Upper lobe of left lung (tissue), 6 donors: ENCODE data around the gene CCT7. TPM values are rescaled to one million over a fixed set of nuclear protein-coding genes. Genes with fewer than 3 reads are reported as not detected.
A peak's percentile ranks its signal among the peaks of the same experiment; 100 is the strongest.
"Not testable (repeated sequence)": the region's sequence is repeated elsewhere in the genome, so short reads cannot be mapped to it uniquely, and the experiment has no call there.

Source experiments
- ATAC-seq, 2 donors: fragments of 200-7000 bp; cut with Tn5 transposase; one replicate each; pipeline ENCODE4 v1.9.1; 2022; ENCODE audit warnings: mild to moderate bottlenecking in 2 of 2, moderate library complexity in 2 of 2; ENCODE audit not compliant: low FRiP score in 2 of 2
- DNase-seq, 2 donors: peaks; one replicate each; pipeline ENCODE4 v3.0.0-alpha.2; 2019 to 2020
- H3K27ac ChIP-seq, 4 donors: fragments of 200-600 bp; sonication (generic); one replicate each; pipeline ENCODE4 v1.5.1; 2016 to 2019
- H3K27me3 ChIP-seq, 4 donors: fragments of 200-600 bp; sonication (generic); one replicate each; pipeline ENCODE4 v1.5.1; 2017 to 2019
- H3K36me3 ChIP-seq, 4 donors: fragments of 200-600 bp; sonication (generic); one replicate each; pipeline ENCODE4 v1.5.1; 2016 to 2019
- H3K4me1 ChIP-seq, 4 donors: fragments of 200-600 bp; sonication (generic); one replicate each; pipeline ENCODE4 v1.5.1; 2018 to 2019
- H3K4me3 ChIP-seq, 4 donors: fragments of 200-600 bp; sonication (generic); one replicate each; pipeline ENCODE4 v1.5.1; 2017 to 2019; ENCODE audit warnings: mild to moderate bottlenecking in 2 of 4, moderate library complexity in 1 of 4
- H3K9me3 ChIP-seq, 4 donors: fragments of 200-600 bp; sonication (generic); one replicate each; pipeline ENCODE4 v1.5.1; 2018 to 2019
- EP300 ChIP-seq, 4 donors: sonication (generic); formaldehyde crosslinking; IDR thresholded peaks; one replicate each; pipeline ENCODE4 v1.5.1; 2017; ENCODE audit warnings: antibody characterized with exemption in 4 of 4, control low read depth in 2 of 4
- POLR2A ChIP-seq, 4 donors: fragments of 450-650 bp; IDR thresholded peaks; one replicate each; pipeline ENCODE4 v1.5.1; 2016 to 2017; ENCODE audit warnings: antibody characterized with exemption in 4 of 4, mild to moderate bottlenecking in 2 of 4
- POLR2AphosphoS5 ChIP-seq, 2 donors: sonication (generic); formaldehyde crosslinking; IDR thresholded peaks; one replicate each; pipeline ENCODE4 v1.5.1; 2017; ENCODE audit warnings: antibody characterized with exemption in 2 of 2
- WGBS, 2 donors: methylation state at CpG; one replicate each; pipeline ENCODE4 v1.1.5; 2017 to 2018; 5-methylcytosine and 5-hydroxymethylcytosine counted together
- total RNA-seq, 6 donors: library from RNA; depleted of rRNA in 4 of 6; stranded (reverse); fragments of >200 nt in 4 of 6; gene quantifications; one replicate each; pipeline versions ENCODE4 v1.1.0 to v1.2.1, GENCODE V29; 2016 to 2021
- TF ChIP-seq, protein P1 (sequence below), 6 experiments: fragments of 450-650 bp in 4 of 6; fragments of 200-600 bp in 2 of 6; sonication (generic) in 2 of 6; IDR thresholded peaks; one replicate each; pipeline ENCODE4 v1.5.1; 2016 to 2019; ENCODE audit warnings: antibody characterized with exemption in 6 of 6
- donor health status: DM: no; HTN: no; CAD: no; lungs with moderate emphysema.
- donor health status: DM: no; HTN: yes; CAD: no; lungs with severe emphysema.

The CCT7 gene
- total RNA-seq, 6 donors from 2014 or later, result 70.2 to 183 (median 129) TPM

DNA sequence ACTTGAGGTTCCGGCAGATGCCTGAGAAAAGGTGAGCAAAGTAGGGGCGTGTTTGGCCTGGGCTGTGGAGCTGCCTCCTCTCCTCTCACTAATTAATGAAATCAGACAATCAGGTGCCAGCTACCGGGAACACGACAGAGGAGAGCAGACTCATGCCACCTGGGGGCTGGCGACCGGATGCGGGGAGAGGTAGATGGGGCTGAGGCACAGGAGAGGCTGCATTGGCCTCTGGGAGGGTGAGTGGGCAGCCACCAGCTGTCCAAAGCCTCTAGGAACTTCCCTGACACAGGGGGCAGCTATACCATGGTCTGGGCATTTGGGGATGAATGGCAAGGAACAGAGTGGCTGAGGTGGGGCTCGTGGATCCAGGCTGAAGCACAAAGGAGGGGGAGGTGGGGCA, 25.2 kb downstream of the CCT7 start:
- TF ChIP-seq POLR2AphosphoS5 (IDR thresholded peaks at IDR 0.05), result no peak
- no peak for TF ChIP-seq EP300 (IDR thresholded peaks at IDR 0.05)
- TF ChIP-seq POLR2A (IDR thresholded peaks at IDR 0.05), result no peak
- TF ChIP-seq, protein P1, sequence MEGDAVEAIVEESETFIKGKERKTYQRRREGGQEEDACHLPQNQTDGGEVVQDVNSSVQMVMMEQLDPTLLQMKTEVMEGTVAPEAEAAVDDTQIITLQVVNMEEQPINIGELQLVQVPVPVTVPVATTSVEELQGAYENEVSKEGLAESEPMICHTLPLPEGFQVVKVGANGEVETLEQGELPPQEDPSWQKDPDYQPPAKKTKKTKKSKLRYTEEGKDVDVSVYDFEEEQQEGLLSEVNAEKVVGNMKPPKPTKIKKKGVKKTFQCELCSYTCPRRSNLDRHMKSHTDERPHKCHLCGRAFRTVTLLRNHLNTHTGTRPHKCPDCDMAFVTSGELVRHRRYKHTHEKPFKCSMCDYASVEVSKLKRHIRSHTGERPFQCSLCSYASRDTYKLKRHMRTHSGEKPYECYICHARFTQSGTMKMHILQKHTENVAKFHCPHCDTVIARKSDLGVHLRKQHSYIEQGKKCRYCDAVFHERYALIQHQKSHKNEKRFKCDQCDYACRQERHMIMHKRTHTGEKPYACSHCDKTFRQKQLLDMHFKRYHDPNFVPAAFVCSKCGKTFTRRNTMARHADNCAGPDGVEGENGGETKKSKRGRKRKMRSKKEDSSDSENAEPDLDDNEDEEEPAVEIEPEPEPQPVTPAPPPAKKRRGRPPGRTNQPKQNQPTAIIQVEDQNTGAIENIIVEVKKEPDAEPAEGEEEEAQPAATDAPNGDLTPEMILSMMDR (IDR thresholded peaks at IDR 0.05), result no peak
- 89 to 92% methylated on average over 8 of the region's 8 CpGs for WGBS, 2 donors
- no peak overlapping the region for H3K27ac ChIP-seq
- no peaks in the 10 kb centered on the region for H3K27me3 ChIP-seq
- H3K4me1 ChIP-seq, result no peaks in the 10 kb centered on the region
- H3K9me3 ChIP-seq, result no peaks in the 10 kb centered on the region
- ATAC-seq, result no peak
- peaks cover 0 to 12% (median 6%) of the 10 kb centered on the region in 4 donors for H3K36me3 ChIP-seq
- no peak for DNase-seq
- H3K4me3 ChIP-seq, result no peak overlapping the region

DNA sequence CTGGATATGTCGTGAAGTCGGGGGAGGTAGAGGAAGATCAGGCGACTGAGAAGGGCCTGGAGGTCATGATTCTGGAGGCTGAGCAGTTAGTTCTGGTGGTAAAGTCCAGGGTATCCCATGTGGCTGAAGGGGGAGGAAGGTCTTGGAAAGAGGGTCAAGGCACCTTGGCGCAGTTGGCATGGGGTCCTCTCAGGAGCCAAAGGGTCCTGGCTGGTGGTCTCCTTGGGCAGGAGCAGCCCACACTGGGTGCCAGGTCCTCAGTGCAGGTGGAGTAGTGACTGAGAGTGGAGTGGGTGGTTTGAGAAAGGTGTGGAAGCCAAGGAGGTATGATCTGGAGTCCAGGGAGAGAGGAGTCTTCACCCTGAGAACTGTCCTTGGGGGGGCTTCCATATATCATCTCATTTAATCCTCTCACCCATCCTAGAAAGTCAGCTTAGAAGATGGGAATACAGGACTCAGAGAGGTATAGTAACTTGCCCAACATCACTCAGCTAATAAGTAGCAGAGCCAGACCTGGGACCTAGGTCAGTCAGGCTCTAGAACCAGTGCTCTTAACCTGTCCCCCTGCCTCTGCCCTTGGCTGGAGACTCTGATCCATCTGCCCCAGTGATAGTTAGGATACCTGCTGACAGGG, 25.7 kb downstream of the CCT7 start:
- 77 to 89% methylated on average over 4 of the region's 4 CpGs for WGBS, 2 donors
- DNase-seq (no peak), ATAC-seq (no peak)
- Histone ChIP-seq H3K4me1 (no peaks in the 10 kb centered on the region), H3K9me3 (no peaks in the 10 kb centered on the region), H3K36me3 (peaks cover 0 to 7% (median 3%) of the 10 kb centered on the region in 4 donors), H3K27ac (no peak overlapping the region), H3K4me3 (no peak overlapping the region), H3K27me3 (no peaks in the 10 kb centered on the region)
- TF ChIP-seq, protein P1 (IDR thresholded peaks at IDR 0.05), result no peak
- TF ChIP-seq POLR2A (IDR thresholded peaks at IDR 0.05) (no peak), EP300 (IDR thresholded peaks at IDR 0.05) (no peak), POLR2AphosphoS5 (IDR thresholded peaks at IDR 0.05) (no peak)

DNA sequence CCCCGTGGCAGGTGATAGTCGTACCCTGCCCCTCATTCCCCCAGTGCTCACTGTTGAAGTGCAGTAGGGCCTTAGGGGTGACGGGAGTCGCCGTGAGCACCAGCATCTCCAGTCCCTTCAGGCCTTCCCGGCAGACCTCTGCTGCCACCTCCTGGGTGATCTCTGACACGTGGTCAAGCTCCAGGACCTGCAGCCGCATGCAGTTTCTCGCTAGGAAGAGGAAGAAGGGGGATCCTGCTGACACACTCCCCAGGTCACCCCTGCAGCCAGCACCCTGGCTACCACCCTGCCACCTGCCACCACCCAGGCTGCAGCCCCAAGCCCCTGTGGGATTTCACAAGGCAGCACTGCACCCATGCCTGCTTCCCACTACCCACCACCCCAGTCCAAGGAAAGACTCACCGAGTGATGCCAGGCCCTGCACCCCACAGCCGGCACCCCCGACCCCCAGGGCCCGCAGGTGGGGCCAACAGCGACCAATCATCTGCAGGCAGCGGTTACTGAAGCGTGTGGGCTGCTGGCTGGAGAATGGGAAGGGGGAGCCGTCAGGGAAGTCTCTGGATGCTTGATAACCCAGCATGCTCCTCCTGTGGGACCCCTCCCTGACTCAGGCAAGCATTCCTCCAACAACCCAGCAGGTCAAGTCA, 26.4 kb downstream of the CCT7 start:
- ATAC-seq, result peak in 1 of 2 donors; percentile 34

DNA sequence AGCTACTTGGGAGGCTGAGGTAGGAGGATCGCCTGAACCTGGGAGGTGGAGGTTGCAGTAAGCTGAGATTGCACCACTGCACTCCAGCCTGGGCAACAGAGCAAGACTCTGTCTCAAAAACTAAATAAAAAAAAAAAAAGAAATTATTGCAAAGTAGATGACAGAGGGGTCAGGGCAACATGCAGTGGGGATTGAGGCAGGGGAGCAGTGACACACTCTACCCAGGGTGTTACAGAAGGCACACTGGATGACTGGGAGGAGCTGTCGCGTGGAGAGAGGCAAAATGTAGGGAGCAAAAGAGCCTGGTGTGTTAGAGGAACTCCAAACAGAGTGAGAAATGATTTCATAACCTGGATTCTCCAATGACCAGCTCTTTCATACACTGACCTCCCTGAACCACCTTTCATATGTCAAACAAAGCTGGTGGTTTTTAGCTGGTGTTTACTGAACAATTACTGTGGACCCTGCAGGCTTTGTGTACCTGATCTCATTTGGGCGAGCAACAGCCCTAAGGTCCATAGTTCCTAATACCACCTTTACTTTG, 28.1 kb downstream of the CCT7 start:
- TF ChIP-seq, protein P1 (IDR thresholded peaks at IDR 0.05), result no peak
- no peak for TF ChIP-seq POLR2AphosphoS5 (IDR thresholded peaks at IDR 0.05)
- Histone ChIP-seq H3K27ac (no peak overlapping the region), H3K9me3 (no peaks in the 10 kb centered on the region), H3K4me3 (no peak overlapping the region), H3K4me1 (no peaks in the 10 kb centered on the region), H3K27me3 (no peaks in the 10 kb centered on the region), H3K36me3 (no peaks in the 10 kb centered on the region)
- DNase-seq (no peak), ATAC-seq (no peak)
- WGBS, 2 donors, result 83 to 87% methylated on average over 4 of the region's 4 CpGs

More for the DNA sequence above, 26.4 kb downstream of the CCT7 start:
- 38 to 83% methylated on average over 1 to 15 of the region's 17 CpGs for WGBS, 2 donors
- peaks cover 0 to under 1% (median 0%) of the 10 kb centered on the region in 4 donors for H3K36me3 ChIP-seq
- no peaks in the 10 kb centered on the region for H3K9me3 ChIP-seq
- no peak for TF ChIP-seq POLR2AphosphoS5 (IDR thresholded peaks at IDR 0.05)
- TF ChIP-seq, protein P1 (IDR thresholded peaks at IDR 0.05), result peak in 3 of 6 experiments; percentile 20 to 67 (median 43)
- H3K4me1 ChIP-seq, result no peaks in the 10 kb centered on the region
- H3K27me3 ChIP-seq, result no peaks in the 10 kb centered on the region
- no peak overlapping the region for H3K4me3 ChIP-seq
- no peak overlapping the region for H3K27ac ChIP-seq
- peak; percentile 49 to 66 for DNase-seq

DNA sequence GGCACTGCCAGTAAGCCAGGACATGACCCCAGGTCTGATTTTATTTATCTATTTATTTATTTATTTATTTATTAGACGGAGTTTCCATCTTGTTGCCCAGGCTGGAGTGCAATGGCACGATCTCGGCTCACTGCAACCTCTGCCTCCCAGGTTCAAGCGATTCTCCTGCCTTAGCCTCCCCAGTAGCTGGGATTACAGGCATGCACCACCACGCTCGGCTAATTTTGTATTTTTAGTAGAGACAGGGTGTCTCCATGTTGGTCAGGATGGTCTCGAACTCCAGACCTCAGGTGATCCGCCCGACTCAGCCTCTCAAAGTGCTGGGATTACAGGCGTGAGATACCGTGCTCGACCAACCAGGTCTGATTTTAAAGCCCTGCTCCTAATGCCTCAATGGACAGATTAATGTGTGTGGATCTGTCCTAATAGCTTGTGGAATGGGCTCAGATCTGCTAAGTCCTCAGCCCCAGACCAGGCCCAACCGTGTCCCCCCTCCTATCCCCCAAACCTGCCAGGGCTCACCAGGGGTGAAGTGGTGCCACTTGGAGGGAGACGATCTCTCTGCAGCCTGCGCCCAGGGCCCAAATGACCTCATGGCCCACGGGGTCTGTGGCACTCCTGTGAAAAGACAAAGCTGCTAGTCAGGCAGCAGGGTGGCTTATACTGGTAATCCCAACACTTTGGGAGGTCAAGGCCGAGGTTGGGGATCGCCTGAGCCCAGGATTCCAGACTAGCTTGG, 28.8 kb downstream of the CCT7 start:
- DNase-seq, H3K27me3 ChIP-seq, ATAC-seq, H3K36me3 ChIP-seq, H3K27ac ChIP-seq, H3K4me3 ChIP-seq, H3K9me3 ChIP-seq, H3K4me1 ChIP-seq: not testable (repeated sequence)
- 91 to 95% methylated on average over 16 to 18 of the region's 18 CpGs for WGBS, 2 donors
